WTC11 (cell line): ENCODE measurements around the gene PAGE2. TPM values are rescaled to one million over a fixed set of nuclear protein-coding genes. Genes with fewer than 3 reads are reported as not detected.

Experiments
- ATAC-seq: fragments of 200-7000 bp; cut with Tn5 transposase; 2 replicates; pipeline ENCODE4 v1.10.0; 2021; ENCODE audit warnings: mild to moderate bottlenecking, moderate library complexity
- CTCF ChIA-PET: fragments of 300-600 bp; sonication (Branson Sonifier 250); formaldehyde crosslinking; loops from one replicate; lab custom pipeline; 2021; ENCODE audit warnings: antibody characterized with exemption; lab: Charles Lee
- POLR2A ChIA-PET: fragments of 350-600 bp; sonication (Branson Sonifier 250); formaldehyde crosslinking; loops from one replicate; lab custom pipeline; 2021; ENCODE audit warnings: antibody characterized with exemption; lab: Charles Lee
- DNase-seq: peaks from one replicate; pipeline ENCODE4 v3.0.0; 2021; ENCODE audit warnings: low spot score
- H3K27ac Mint-ChIP-seq: 2 replicates; pipeline ENCODE4 v1.8.0; 2021; ENCODE audit warnings: mixed read lengths
- H3K27me3 Mint-ChIP-seq: 2 replicates; pipeline ENCODE4 v1.8.0; 2021; ENCODE audit warnings: low read depth, mild to moderate bottlenecking, moderate library complexity, mixed read lengths
- H3K36me3 Mint-ChIP-seq: 2 replicates; pipeline ENCODE4 v1.8.0; 2021; ENCODE audit warnings: mixed read lengths
- H3K4me1 Mint-ChIP-seq: 2 replicates; pipeline ENCODE4 v1.8.0; 2022; ENCODE audit warnings: mixed read lengths
- H3K4me3 Mint-ChIP-seq: 2 replicates; pipeline ENCODE4 v1.8.0; 2021; ENCODE audit warnings: mild to moderate bottlenecking, moderate library complexity, mixed read lengths
- H3K9me3 Mint-ChIP-seq: 2 replicates; pipeline ENCODE4 v1.8.0; 2021; ENCODE audit warnings: mixed read lengths
- ARID4B ChIP-seq: sonication (generic); formaldehyde crosslinking; IDR thresholded peaks from 2 replicates; pipeline ENCODE4 v1.8.0; 2023; ENCODE audit warnings: missing genetic modification reagents, mild to moderate bottlenecking, borderline replicate concordance
- CDX4 ChIP-seq: fragments of 250-450 bp; sonication (Bioruptor Pico); IDR thresholded peaks from 2 replicates; pipeline ENCODE4 v1.9.0; 2021; ENCODE audit warnings: moderate library complexity, mild to moderate bottlenecking, inconsistent platforms, borderline replicate concordance
- ESRRA ChIP-seq: sonication (generic); formaldehyde crosslinking; IDR thresholded peaks from 2 replicates; pipeline ENCODE4 v1.8.1; 2022; ENCODE audit warnings: mild to moderate bottlenecking, missing genetic modification reagents, borderline replicate concordance
- JAZF1 ChIP-seq: fragments of 250-450 bp; sonication (Bioruptor Pico); IDR thresholded peaks from 2 replicates; pipeline ENCODE4 v1.9.0; 2021; ENCODE audit warnings: moderate library complexity, mild to moderate bottlenecking, inconsistent platforms
- MAX ChIP-seq: sonication (generic); formaldehyde crosslinking; IDR thresholded peaks from 2 replicates; pipeline ENCODE4 v1.8.0; 2022; ENCODE audit warnings: mild to moderate bottlenecking, missing genetic modification reagents
- MXD4 ChIP-seq: fragments of 250-450 bp; sonication (Bioruptor Pico); IDR thresholded peaks from 2 replicates; pipeline ENCODE4 v1.8.0; 2021; ENCODE audit warnings: mild to moderate bottlenecking, moderate library complexity, borderline replicate concordance
- NFE2L1 ChIP-seq: sonication (generic); formaldehyde crosslinking; IDR thresholded peaks from 2 replicates; pipeline ENCODE4 v1.8.1; 2023; ENCODE audit warnings: missing genetic modification reagents
- SMAD4 ChIP-seq: sonication (generic); formaldehyde crosslinking; IDR thresholded peaks from 2 replicates; pipeline ENCODE4 v1.8.0; 2022; ENCODE audit warnings: mild to moderate bottlenecking, missing genetic modification reagents
- total RNA-seq: library from RNA; stranded (reverse); gene quantifications from 3 replicates; pipeline ENCODE4 v1.2.3, GENCODE V29; 2021
- TF ChIP-seq, protein P1 (sequence below): sonication (generic); formaldehyde crosslinking; IDR thresholded peaks from 2 replicates; pipeline ENCODE4 v1.8.1; 2022; ENCODE audit warnings: low read depth, missing genetic modification reagents, borderline replicate concordance
- TF ChIP-seq, protein P2 (sequence below): sonication (generic); formaldehyde crosslinking; IDR thresholded peaks from 2 replicates; pipeline ENCODE4 v1.8.1; 2023; ENCODE audit warnings: mild to moderate bottlenecking, missing genetic modification reagents, moderate library complexity
- TF ChIP-seq, protein P3 (sequence below): sonication (generic); formaldehyde crosslinking; IDR thresholded peaks from 2 replicates; pipeline ENCODE4 v1.8.0; 2022; ENCODE audit warnings: mild to moderate bottlenecking, missing genetic modification reagents
- TF ChIP-seq, protein P4 (sequence below): fragments of 250-450 bp; sonication (Bioruptor Pico); IDR thresholded peaks from 2 replicates; pipeline ENCODE4 v1.9.0; 2021; ENCODE audit warnings: mild to moderate bottlenecking
- TF ChIP-seq, protein P5 (sequence below): sonication (generic); formaldehyde crosslinking; IDR thresholded peaks from 2 replicates; pipeline ENCODE4 v1.8.1; 2022; ENCODE audit warnings: mild to moderate bottlenecking, missing genetic modification reagents, moderate library complexity, borderline replicate concordance

The PAGE2 gene
- total RNA-seq, 1 experiment from 2014 or later: not detected

- TF ChIP-seq, protein P1, sequence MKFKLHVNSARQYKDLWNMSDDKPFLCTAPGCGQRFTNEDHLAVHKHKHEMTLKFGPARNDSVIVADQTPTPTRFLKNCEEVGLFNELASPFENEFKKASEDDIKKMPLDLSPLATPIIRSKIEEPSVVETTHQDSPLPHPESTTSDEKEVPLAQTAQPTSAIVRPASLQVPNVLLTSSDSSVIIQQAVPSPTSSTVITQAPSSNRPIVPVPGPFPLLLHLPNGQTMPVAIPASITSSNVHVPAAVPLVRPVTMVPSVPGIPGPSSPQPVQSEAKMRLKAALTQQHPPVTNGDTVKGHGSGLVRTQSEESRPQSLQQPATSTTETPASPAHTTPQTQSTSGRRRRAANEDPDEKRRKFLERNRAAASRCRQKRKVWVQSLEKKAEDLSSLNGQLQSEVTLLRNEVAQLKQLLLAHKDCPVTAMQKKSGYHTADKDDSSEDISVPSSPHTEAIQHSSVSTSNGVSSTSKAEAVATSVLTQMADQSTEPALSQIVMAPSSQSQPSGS: no peak
- TF ChIP-seq CDX4 (CRISPR knock-in tag): no peak
- TF ChIP-seq, protein P2, sequence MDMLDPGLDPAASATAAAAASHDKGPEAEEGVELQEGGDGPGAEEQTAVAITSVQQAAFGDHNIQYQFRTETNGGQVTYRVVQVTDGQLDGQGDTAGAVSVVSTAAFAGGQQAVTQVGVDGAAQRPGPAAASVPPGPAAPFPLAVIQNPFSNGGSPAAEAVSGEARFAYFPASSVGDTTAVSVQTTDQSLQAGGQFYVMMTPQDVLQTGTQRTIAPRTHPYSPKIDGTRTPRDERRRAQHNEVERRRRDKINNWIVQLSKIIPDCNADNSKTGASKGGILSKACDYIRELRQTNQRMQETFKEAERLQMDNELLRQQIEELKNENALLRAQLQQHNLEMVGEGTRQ (CRISPR knock-in tag): no peak
- no peak for TF ChIP-seq ARID4B (CRISPR knock-in tag)
- TF ChIP-seq, protein P3, sequence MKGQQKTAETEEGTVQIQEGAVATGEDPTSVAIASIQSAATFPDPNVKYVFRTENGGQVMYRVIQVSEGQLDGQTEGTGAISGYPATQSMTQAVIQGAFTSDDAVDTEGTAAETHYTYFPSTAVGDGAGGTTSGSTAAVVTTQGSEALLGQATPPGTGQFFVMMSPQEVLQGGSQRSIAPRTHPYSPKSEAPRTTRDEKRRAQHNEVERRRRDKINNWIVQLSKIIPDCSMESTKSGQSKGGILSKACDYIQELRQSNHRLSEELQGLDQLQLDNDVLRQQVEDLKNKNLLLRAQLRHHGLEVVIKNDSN (CRISPR knock-in tag): no peak
Measured at GRCh38 chrX:55118574-55118973, 29.8 kb downstream of the PAGE2 start (continued).

GRCh38 chrX:55119271-55119670, 30.5 kb downstream of the PAGE2 start:
- no peaks in the 10 kb centered on the region for H3K36me3 Mint-ChIP-seq
- no peak overlapping the region for H3K4me3 Mint-ChIP-seq
- H3K4me1 Mint-ChIP-seq: no peaks in the 10 kb centered on the region
- no peaks in the 10 kb centered on the region for H3K9me3 Mint-ChIP-seq
- DNase-seq (no peak), ATAC-seq (no peak)
- CTCF ChIA-PET: no interaction called here
- POLR2A ChIA-PET: no interaction called here
- TF ChIP-seq JAZF1: no peak
- H3K27ac Mint-ChIP-seq: no peak overlapping the region
- H3K27me3 Mint-ChIP-seq: no peaks in the 10 kb centered on the region; the same call in 1 of the 2 replicates

DNA sequence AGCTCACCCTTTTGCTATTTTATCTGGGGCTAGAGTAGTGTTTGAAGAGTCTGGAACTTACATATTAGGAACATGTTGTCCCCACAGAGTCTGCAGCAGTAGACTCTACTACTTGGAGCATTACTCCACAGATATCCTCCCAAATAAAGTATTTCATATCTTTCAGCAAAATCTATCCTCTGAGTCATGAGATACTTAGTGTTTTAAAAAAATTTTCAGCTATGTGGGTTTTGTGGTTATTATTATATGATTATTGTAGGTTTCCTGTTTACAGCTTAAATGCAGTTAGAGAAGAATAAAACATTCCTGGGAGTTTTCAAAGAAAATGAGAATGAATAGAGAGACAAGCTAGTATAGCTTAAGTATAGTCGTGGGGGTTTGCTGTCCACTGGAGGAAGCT, 30.9 kb downstream of the PAGE2 start:
- ATAC-seq: no peak
- TF ChIP-seq MXD4: no peak
- TF ChIP-seq NFE2L1 (CRISPR knock-in tag): no peak
- no peak for TF ChIP-seq MAX (CRISPR knock-in tag)
- no peak for TF ChIP-seq SMAD4 (CRISPR knock-in tag)
- TF ChIP-seq, protein P4, sequence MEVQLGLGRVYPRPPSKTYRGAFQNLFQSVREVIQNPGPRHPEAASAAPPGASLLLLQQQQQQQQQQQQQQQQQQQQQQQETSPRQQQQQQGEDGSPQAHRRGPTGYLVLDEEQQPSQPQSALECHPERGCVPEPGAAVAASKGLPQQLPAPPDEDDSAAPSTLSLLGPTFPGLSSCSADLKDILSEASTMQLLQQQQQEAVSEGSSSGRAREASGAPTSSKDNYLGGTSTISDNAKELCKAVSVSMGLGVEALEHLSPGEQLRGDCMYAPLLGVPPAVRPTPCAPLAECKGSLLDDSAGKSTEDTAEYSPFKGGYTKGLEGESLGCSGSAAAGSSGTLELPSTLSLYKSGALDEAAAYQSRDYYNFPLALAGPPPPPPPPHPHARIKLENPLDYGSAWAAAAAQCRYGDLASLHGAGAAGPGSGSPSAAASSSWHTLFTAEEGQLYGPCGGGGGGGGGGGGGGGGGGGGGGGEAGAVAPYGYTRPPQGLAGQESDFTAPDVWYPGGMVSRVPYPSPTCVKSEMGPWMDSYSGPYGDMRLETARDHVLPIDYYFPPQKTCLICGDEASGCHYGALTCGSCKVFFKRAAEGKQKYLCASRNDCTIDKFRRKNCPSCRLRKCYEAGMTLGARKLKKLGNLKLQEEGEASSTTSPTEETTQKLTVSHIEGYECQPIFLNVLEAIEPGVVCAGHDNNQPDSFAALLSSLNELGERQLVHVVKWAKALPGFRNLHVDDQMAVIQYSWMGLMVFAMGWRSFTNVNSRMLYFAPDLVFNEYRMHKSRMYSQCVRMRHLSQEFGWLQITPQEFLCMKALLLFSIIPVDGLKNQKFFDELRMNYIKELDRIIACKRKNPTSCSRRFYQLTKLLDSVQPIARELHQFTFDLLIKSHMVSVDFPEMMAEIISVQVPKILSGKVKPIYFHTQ (CRISPR knock-in tag): no peak
- no peak for TF ChIP-seq ESRRA (CRISPR knock-in tag)
- TF ChIP-seq, protein P5, sequence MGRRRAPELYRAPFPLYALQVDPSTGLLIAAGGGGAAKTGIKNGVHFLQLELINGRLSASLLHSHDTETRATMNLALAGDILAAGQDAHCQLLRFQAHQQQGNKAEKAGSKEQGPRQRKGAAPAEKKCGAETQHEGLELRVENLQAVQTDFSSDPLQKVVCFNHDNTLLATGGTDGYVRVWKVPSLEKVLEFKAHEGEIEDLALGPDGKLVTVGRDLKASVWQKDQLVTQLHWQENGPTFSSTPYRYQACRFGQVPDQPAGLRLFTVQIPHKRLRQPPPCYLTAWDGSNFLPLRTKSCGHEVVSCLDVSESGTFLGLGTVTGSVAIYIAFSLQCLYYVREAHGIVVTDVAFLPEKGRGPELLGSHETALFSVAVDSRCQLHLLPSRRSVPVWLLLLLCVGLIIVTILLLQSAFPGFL (CRISPR knock-in tag): no peak
- POLR2A ChIA-PET: no interaction called here

More for the DNA sequence above, 30.9 kb downstream of the PAGE2 start:
- Mint-ChIP-seq H3K9me3 (no peaks in the 10 kb centered on the region), H3K27me3 (peaks cover under 1% of the 10 kb centered on the region), H3K4me1 (no peaks in the 10 kb centered on the region), H3K4me3 (no peak overlapping the region), H3K27ac (no peak overlapping the region), H3K36me3 (no peaks in the 10 kb centered on the region)
- no peak for DNase-seq
- CTCF ChIA-PET: no interaction called here
